Measurements from ENCODE around the gene GPR156. TPM values are rescaled to one million over a fixed set of nuclear protein-coding genes. Genes with fewer than 3 reads are reported as not detected.
A peak's percentile ranks its signal among the peaks of the same experiment; 100 is the strongest.

The GPR156 gene
- polyA plus RNA-seq, 2 of the 4 experiments (the other 2 are of a cell fraction): 0.43 to 0.68 TPM

- TF ChIP-seq REST (IDR thresholded peaks at IDR 0.05): no peak
- no peak for TF ChIP-seq NPAS2 (CRISPR knock-in tag; IDR thresholded peaks at IDR 0.05; ENCODE audit: borderline replicate concordance)
Observed at GRCh38 chr3:120162400-120162799, 122.6 kb downstream of the GPR156 start (continued).

GRCh38 chr3:120161902-120162301 is 123.1 kb downstream of the GPR156 start:
- Histone ChIP-seq H3K4me2 (no peak overlapping the region), H3K27ac (peak overlapping the region; percentile 80 to 82; a peak in 5 of 6 replicates), H3K4me1 (peaks cover 27% of the 10 kb centered on the region), H3K9me3 (no peaks in the 10 kb centered on the region), H3K4me3 (no peak overlapping the region)
- ATAC-seq (no peak), DNase-seq (ENCODE audit: low read depth in 1 of 2, low spot score in 1 of 2) (no peak), FAIRE-seq (no peak)
- ChIA-PET CTCF (interaction anchor here (0.8 kb wide), 1 partner anchor 25 kb away, joined by 3 read pairs; no protein-coding TSS in a partner anchor), POLR2A (no interaction called here)
- TF ChIP-seq RNF2 (IDR thresholded peaks at IDR 0.05; ENCODE audit: borderline replicate concordance, low read depth) (no peak), SMC3 (IDR thresholded peaks at IDR 0.05) (no peak), HOXB13 (CRISPR knock-in tag; IDR thresholded peaks at IDR 0.05; ENCODE audit: low read depth) (no peak), CBX2 (IDR thresholded peaks at IDR 0.05; ENCODE audit: borderline replicate concordance, low read depth) (no peak), HES2 (IDR thresholded peaks at IDR 0.05) (no peak), HMGXB4 (CRISPR knock-in tag; IDR thresholded peaks at IDR 0.05; ENCODE audit: borderline replicate concordance) (no peak), POLR2A (IDR thresholded peaks at IDR 0.05; ENCODE audit: low read length) (no peak), REST (IDR thresholded peaks at IDR 0.05) (no peak), RARB (CRISPR knock-in tag; IDR thresholded peaks at IDR 0.05) (no peak), POLR2AphosphoS2 (conservative IDR thresholded peaks at IDR 0.05; ENCODE audit: low read length) (no peak), EHF (CRISPR knock-in tag; IDR thresholded peaks at IDR 0.05) (no peak), ZNF302 (CRISPR knock-in tag; IDR thresholded peaks at IDR 0.05) (no peak), RFX5 (IDR thresholded peaks at IDR 0.05) (no peak), USF2 (IDR thresholded peaks at IDR 0.05) (no peak), MAFK (IDR thresholded peaks at IDR 0.05; ENCODE audit: partially characterized antibody) (no peak), JUNB (IDR thresholded peaks at IDR 0.05) (no peak)
- WGBS (ENCODE audit: missing lambda C conversion rate): 91% methylated on average over 3 of the region's 3 CpGs

Data from A549 (cell line).